Peyer's patch (tissue), 4 donors: ENCODE data around the gene METTL14. TPM values are rescaled to one million over a fixed set of nuclear protein-coding genes. Genes with fewer than 3 reads are reported as not detected.
"Not testable (repeated sequence)": the region's sequence is repeated elsewhere in the genome, so short reads cannot be mapped to it uniquely, and the experiment has no call there.

Experiments used
- DNase-seq, 3 donors: peaks; one replicate each; pipeline ENCODE4 v3.0.0-alpha.2; 2017 to 2019
- H3K27ac ChIP-seq, 4 donors: fragments of 200-600 bp; sonication (generic); one replicate each; pipeline ENCODE4 v1.5.1; 2016 to 2019
- H3K27me3 ChIP-seq, 2 donors: fragments of 200-600 bp; sonication (generic); one replicate each; pipeline ENCODE4 v1.5.1; 2019
- H3K36me3 ChIP-seq, 3 donors: fragments of 200-600 bp; sonication (generic); one replicate each; pipeline ENCODE4 v1.5.1; 2016 to 2019
- H3K4me1 ChIP-seq, 4 donors: fragments of 200-600 bp; sonication (generic); one replicate each; pipeline ENCODE4 v1.5.1; 2016 to 2019
- H3K4me3 ChIP-seq, 4 donors: fragments of 200-600 bp; sonication (generic); 1 replicate in 3 of 4; 2 replicates in 1 of 4; pipeline ENCODE4 v1.5.1; 2016 to 2019; ENCODE audit warnings: mild to moderate bottlenecking in 1 of 4
- H3K9me3 ChIP-seq, 4 donors: fragments of 200-600 bp; sonication (generic); one replicate each; pipeline ENCODE4 v1.5.1; 2016 to 2019; ENCODE audit warnings: mild to moderate bottlenecking in 1 of 4
- POLR2A ChIP-seq, 2 donors: fragments of 450-650 bp; IDR thresholded peaks; one replicate each; pipeline ENCODE4 v1.5.1; 2017; ENCODE audit warnings: antibody characterized with exemption in 2 of 2, mild to moderate bottlenecking in 2 of 2, moderate library complexity in 2 of 2
- total RNA-seq, 4 donors: library from RNA; depleted of rRNA; stranded (reverse); fragments of >200 nt; gene quantifications; one replicate each; pipeline ENCODE4 v1.1.0, GENCODE V29; 2016
- TF ChIP-seq, protein P1 (sequence below), 6 experiments: fragments of 450-650 bp in 4 of 6; fragments of 200-600 bp in 2 of 6; sonication (generic) in 1 of 6; IDR thresholded peaks; one replicate each; pipeline ENCODE4 v1.5.1; 2017 to 2019; ENCODE audit warnings: antibody characterized with exemption in 6 of 6, mild to moderate bottlenecking in 3 of 6, moderate library complexity in 1 of 6

Gene METTL14
- 10 to 100 TPM in 3 of 4 donors, 1 to 10 TPM in 1; 9.9 to 40.5 (median 36.8) TPM for total RNA-seq

DNA sequence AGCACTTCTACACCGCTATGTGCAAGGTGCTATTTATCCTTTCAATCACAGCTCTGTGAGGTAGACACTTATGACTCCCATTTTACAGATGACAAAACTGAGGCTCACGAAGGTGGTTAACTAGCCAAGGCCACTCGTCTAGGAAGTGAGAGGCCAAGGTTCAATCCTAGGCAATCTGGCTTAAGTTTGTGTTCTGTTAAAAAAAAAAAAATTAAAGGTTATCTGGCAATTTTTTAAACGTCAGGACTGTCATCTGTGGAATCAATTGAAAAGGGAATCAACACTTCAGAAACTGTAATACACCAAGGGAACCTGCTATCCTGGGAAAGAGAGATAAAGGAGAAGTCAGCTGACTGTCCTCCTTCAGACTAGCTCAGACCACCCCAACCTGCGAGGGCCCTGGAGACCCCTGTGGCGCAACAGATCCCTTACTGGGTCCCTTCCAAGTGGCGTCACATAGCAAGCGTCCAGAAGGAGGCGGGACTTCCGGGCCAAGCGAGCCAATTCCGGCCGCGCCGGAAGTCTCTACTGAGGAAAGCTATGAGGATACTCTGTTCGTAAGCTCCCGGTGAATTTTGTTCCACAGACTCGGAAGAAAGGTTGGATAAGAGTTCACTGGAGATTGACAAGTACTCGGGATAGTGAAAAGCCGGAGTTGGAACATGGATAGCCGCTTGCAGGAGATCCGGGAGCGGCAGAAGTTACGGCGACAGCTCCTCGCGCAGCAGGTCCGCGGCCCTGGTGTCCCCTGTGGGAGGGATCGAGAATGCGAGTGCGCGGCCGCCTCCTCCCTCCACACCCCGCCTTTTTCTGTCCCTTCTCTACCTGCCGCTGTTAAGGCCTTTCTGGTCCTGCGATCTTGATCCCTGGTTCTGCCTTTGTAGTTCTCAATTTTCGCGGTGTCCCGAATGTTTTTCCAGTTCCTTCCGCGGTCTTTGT is at the start of gene METTL14:
Gene METTL14, plus strand, starts transcription at position 520 of the 939 bp plus-strand sequence. Its CDS starts 143 bp downstream, at position 663.
- peak; percentile 48 to 58 for TF ChIP-seq POLR2A (IDR thresholded peaks at IDR 0.05)
- TF ChIP-seq, protein P1, sequence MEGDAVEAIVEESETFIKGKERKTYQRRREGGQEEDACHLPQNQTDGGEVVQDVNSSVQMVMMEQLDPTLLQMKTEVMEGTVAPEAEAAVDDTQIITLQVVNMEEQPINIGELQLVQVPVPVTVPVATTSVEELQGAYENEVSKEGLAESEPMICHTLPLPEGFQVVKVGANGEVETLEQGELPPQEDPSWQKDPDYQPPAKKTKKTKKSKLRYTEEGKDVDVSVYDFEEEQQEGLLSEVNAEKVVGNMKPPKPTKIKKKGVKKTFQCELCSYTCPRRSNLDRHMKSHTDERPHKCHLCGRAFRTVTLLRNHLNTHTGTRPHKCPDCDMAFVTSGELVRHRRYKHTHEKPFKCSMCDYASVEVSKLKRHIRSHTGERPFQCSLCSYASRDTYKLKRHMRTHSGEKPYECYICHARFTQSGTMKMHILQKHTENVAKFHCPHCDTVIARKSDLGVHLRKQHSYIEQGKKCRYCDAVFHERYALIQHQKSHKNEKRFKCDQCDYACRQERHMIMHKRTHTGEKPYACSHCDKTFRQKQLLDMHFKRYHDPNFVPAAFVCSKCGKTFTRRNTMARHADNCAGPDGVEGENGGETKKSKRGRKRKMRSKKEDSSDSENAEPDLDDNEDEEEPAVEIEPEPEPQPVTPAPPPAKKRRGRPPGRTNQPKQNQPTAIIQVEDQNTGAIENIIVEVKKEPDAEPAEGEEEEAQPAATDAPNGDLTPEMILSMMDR (IDR thresholded peaks at IDR 0.05), result peak in 3 of 6 experiments; percentile 42 to 45 (median 42)
- Histone ChIP-seq H3K4me3 (peak within 1 kb of the TSS; percentile 54 to 91 (median 68)), H3K9me3 (no peaks in the 10 kb centered on the region), H3K36me3 (peaks cover 0 to 22% (median 2%) of the 10 kb centered on the region in 3 donors), H3K27ac (peak within 1 kb of the TSS; percentile 80 to 95 (median 88)), H3K4me1 (peaks cover 0 to 13% (median 9%) of the 10 kb centered on the region in 4 donors), H3K27me3 (no peaks in the 10 kb centered on the region)
- peak; percentile 89 to 97 (median 92) for DNase-seq

DNA sequence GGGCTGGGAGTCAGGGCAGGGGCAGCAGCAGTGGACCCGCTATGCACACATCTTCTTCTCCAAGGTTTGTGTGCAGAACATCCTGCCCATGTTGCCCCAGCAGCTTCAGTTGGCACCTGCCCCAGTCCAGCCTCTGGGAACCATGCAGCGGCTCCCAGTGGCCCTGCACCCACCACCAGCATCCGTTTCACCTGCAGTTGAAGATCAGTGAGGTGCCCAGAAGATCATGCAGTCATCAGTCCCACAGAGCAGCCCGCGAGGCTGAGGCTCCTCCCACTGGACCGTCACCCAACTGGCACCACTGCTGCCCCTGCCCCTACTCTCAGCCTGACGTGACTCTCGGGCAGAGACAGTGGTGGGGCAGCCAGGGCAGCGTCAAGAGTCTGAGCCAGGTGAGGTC is 49.1 kb upstream of the METTL14 start:
- H3K4me3 ChIP-seq, H3K4me1 ChIP-seq, H3K27ac ChIP-seq, H3K27me3 ChIP-seq, H3K36me3 ChIP-seq, H3K9me3 ChIP-seq, DNase-seq: not testable (repeated sequence)

DNA sequence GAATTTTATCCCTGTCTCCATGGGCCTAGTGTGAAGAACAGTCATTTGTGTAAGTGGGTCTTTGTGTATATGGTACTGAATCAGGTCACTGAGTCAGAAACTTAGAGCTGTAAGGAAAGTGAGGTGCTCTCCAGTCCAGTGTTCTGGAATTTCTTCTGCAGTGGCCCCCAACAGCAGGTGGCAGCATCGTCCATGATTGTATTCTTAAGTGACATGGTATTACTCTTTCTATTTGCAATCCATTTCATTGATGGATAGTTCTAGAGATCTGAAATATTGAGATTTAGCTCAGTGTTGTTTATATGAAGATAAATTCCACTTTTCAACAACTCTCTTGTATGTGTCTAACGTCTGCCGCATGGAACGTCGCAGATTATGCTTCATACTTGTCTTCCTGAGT is 20.5 kb upstream of the METTL14 start:
- H3K4me1 ChIP-seq, H3K27ac ChIP-seq, H3K9me3 ChIP-seq, H3K36me3 ChIP-seq, H3K4me3 ChIP-seq, H3K27me3 ChIP-seq: not testable (repeated sequence)
- TF ChIP-seq, protein P1 (IDR thresholded peaks at IDR 0.05), result peak in 4 of 6 experiments; percentile 5 to 42 (median 34)
- peak in 1 of 3 donors; percentile 75 for DNase-seq

DNA sequence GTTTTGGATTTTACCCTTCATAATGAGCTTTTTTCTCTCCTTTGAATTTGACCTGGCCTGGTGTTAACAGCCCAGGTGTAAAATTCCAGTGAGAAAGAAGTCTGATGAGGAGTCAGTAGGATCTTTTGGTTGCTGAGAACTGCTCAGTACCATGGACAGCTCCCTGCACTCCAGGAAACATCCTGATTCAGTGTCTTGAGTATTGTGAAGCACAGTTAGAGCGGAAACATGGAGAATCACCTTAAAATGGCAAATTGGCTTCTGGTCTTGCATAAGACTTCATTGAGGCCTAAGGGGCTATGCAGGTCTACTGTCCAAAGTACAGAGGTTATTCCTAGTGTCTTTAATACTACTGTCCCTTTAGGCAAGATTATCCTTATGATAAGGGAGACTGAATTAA is 16.0 kb upstream of the METTL14 start:
- H3K9me3 ChIP-seq, H3K36me3 ChIP-seq, H3K27ac ChIP-seq, H3K27me3 ChIP-seq, H3K4me3 ChIP-seq, H3K4me1 ChIP-seq: not testable (repeated sequence)
- DNase-seq, result peak in 1 of 3 donors; percentile 82

DNA sequence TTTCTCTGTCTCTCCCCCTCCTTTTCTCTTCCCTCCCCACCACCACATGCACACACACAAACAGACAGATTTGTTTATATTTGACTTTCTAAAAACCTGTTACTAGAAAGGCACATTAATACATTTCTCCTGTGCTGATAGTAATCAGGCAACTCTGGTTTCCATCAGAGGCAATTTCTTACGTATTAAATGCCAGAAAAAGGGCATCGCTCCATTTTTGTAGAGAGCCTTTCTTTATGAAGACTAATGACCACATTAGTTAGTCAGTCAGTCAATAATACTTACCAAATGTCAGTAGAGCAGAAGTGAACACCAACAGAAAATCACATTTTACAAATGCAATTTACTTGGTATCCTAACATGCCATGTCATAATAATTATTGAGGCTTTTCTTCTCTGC is 14.2 kb upstream of the METTL14 start:
- H3K9me3 ChIP-seq, DNase-seq, H3K4me1 ChIP-seq, H3K27ac ChIP-seq, H3K36me3 ChIP-seq, H3K4me3 ChIP-seq, H3K27me3 ChIP-seq: not testable (repeated sequence)

DNA sequence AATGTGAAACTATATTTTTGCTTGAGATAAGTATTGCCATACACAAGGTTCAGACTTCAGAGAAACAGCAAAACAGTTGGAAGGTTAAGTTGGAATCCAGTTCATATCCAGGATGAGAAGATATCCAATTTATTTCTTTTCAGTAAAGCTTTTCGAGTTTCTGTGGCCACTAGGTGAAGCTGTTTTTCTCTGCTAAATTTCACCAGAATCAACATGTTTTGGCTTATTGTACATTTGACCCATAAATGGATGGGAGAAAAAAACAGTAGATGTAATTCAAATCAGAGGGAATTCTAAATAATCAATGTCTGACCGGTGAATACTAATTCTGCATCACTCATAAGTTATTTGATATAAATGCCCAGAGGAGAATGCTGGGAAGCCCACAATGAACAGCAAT is 9.1 kb upstream of the METTL14 start:
- Histone ChIP-seq H3K9me3 (no peaks in the 10 kb centered on the region), H3K27me3 (no peaks in the 10 kb centered on the region), H3K36me3 (no peaks in the 10 kb centered on the region), H3K4me3 (no peak overlapping the region), H3K4me1 (no peaks in the 10 kb centered on the region), H3K27ac (no peak overlapping the region)
- no peak for DNase-seq
- TF ChIP-seq, protein P1 (IDR thresholded peaks at IDR 0.05), result no peak
- no peak for TF ChIP-seq POLR2A (IDR thresholded peaks at IDR 0.05)

DNA sequence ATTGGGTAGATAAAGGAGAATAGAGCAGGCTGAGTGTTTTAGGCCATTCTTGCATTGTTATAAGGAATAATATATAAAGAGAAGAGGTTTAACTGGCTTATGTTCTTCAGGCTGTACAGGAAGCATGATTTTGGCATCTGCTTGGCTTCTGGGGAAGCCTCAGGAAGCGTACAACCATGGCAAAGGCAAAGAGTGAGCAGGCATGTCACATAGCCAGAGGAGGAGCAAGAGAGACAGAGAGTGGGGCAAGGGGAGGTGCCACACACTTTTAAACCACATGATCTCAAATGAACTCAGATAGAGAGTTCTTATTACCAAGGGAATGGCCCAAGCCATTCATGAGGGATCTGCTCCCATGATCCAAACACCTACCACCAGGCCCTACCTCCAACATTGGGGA is 4.4 kb upstream of the METTL14 start:
- Histone ChIP-seq H3K36me3 (no peaks in the 10 kb centered on the region), H3K27ac (no peak overlapping the region), H3K27me3 (no peaks in the 10 kb centered on the region), H3K4me3 (no peak overlapping the region), H3K4me1 (no peaks in the 10 kb centered on the region), H3K9me3 (no peaks in the 10 kb centered on the region)
- no peak for TF ChIP-seq POLR2A (IDR thresholded peaks at IDR 0.05)
- TF ChIP-seq, protein P1 (IDR thresholded peaks at IDR 0.05), result no peak
- no peak for DNase-seq
